ENCODE measurements around the gene CATSPERB.

- TF ChIP-seq, protein P1, sequence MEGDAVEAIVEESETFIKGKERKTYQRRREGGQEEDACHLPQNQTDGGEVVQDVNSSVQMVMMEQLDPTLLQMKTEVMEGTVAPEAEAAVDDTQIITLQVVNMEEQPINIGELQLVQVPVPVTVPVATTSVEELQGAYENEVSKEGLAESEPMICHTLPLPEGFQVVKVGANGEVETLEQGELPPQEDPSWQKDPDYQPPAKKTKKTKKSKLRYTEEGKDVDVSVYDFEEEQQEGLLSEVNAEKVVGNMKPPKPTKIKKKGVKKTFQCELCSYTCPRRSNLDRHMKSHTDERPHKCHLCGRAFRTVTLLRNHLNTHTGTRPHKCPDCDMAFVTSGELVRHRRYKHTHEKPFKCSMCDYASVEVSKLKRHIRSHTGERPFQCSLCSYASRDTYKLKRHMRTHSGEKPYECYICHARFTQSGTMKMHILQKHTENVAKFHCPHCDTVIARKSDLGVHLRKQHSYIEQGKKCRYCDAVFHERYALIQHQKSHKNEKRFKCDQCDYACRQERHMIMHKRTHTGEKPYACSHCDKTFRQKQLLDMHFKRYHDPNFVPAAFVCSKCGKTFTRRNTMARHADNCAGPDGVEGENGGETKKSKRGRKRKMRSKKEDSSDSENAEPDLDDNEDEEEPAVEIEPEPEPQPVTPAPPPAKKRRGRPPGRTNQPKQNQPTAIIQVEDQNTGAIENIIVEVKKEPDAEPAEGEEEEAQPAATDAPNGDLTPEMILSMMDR (IDR thresholded peaks at IDR 0.05), result no peak
- TF ChIP-seq POLR2A (IDR thresholded peaks at IDR 0.05), result no peak
Measured at GRCh38 chr14:91693346-91693745, 38.5 kb downstream of the CATSPERB start.

All from Peyer's patch (tissue), 4 donors.